ENCODE measurements around the gene SARS1.

GRCh38 chr1:109248797-109249629 lies 35.3 kb downstream of the SARS1 start, which contains the start of gene CELSR2:
- no peak for TF ChIP-seq CTCF (IDR thresholded peaks at IDR 0.05; ENCODE audit: insufficient read depth, low read length, poor library complexity, severe bottlenecking)
- no peak for TF ChIP-seq EZH2phosphoT487 (conservative IDR thresholded peaks at IDR 0.05; ENCODE audit: low read length)

All from SU-DHL-6 (cell line).